Fibroblast of villous mesenchyme (primary cell): ENCODE data around the gene BMERB1. TPM values are rescaled to one million over a fixed set of nuclear protein-coding genes. Genes with fewer than 3 reads are reported as not detected.
"Not testable (repeated sequence)": the region's sequence is repeated elsewhere in the genome, so short reads cannot be mapped to it uniquely, and the experiment has no call there.

Source experiments
- DNase-seq: peaks from one replicate; pipeline ENCODE4 v3.0.0-alpha.2; 2010; ENCODE audit warnings: low read depth
- H3K4me3 ChIP-seq: 2 replicates; pipeline ENCODE4 v1.5.1; 2011; ENCODE audit warnings: low read depth, mild to moderate bottlenecking, low read length
- total RNA-seq: library from RNA; depleted of rRNA; stranded (reverse); fragments of >200 nt; gene quantifications from 2 replicates; pipeline ENCODE4 v1.2.3, GENCODE V29; 2012
- TF ChIP-seq, protein P1 (sequence below): IDR thresholded peaks from 2 replicates; pipeline ENCODE4 v1.5.1; 2012; ENCODE audit warnings: low read depth, mild to moderate bottlenecking, low read length; ENCODE audit not compliant: insufficient read depth

The BMERB1 gene
- total RNA-seq, 1 donor: 44.0 TPM

DNA sequence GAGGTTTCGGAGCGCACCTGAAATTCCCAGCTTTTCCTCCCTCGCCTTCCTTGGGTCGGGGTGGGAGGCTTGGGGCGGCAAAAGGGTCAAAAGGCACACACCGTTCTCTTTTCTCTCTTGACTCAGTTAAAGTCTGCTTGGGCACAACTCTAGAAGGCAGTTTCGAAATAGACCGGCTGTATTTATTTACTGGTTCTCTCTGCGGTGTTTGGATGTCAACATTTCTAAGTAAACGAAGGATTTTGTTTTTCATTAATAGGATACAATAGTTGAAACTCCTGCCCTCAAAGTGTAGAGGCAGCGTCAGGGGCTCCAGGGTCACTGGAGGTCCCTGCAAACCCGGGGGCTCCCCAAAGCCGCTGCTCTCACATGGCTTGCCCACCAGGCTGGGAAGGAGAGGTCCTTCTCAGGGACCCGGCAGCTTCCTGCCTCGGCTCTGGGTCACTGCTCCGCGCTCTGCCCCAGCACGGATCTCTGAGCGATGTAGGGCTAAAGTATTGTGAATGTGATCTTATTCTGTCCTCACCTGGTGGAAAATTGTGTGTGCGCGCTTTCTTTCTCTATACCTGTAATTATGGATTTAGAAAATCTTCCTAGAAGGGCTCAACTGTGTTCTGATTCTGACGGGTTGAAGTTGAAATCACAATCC is 952 bp downstream of the BMERB1 start:
- DNase-seq: peak; percentile 49
- peak overlapping the region; percentile 75 for H3K4me3 ChIP-seq
- TF ChIP-seq, protein P1, sequence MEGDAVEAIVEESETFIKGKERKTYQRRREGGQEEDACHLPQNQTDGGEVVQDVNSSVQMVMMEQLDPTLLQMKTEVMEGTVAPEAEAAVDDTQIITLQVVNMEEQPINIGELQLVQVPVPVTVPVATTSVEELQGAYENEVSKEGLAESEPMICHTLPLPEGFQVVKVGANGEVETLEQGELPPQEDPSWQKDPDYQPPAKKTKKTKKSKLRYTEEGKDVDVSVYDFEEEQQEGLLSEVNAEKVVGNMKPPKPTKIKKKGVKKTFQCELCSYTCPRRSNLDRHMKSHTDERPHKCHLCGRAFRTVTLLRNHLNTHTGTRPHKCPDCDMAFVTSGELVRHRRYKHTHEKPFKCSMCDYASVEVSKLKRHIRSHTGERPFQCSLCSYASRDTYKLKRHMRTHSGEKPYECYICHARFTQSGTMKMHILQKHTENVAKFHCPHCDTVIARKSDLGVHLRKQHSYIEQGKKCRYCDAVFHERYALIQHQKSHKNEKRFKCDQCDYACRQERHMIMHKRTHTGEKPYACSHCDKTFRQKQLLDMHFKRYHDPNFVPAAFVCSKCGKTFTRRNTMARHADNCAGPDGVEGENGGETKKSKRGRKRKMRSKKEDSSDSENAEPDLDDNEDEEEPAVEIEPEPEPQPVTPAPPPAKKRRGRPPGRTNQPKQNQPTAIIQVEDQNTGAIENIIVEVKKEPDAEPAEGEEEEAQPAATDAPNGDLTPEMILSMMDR: no peak

DNA sequence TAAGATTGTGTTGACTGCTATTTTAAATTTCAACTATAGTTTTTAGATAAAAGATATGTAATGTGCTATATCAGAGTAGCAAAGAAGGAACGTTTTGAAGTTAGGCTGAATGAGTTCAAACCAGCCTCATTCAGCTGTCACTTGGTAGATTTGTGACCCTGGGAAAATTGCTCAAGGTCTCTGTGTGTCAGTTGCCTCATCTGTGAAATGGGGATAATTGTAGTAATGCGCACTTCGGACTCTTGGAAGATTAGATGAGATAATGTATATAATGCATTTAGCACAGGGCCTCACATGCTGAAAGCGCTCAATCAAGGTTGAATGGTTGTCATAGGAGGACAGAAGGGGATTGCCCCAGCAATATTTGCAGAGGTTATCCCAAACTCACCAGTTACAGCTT is 4.7 kb downstream of the BMERB1 start:
- H3K4me3 ChIP-seq: no peak overlapping the region
- TF ChIP-seq, protein P1: no peak

DNA sequence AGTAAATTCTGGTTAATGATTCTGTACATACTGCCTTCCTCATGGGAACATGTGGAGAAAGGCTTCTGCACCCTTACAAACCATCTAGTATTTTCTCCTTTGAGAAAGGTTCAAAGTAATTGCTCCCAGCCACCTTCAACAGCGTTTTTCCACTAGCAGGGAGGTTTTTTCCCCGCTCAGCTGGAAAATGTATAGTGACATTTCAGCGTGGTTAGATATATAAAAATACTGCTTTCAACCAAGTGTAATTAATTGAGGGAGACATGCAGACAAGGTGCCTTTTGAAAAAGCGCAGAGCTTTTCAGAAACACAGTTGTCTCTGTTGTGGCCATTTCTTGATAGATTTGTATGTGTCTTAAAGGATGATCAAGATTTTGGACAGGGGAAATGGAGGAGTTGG is 5.1 kb downstream of the BMERB1 start:
- no peak for DNase-seq
- TF ChIP-seq, protein P1: no peak

More for the DNA sequence above, 4.7 kb downstream of the BMERB1 start:
- no peak for DNase-seq

DNA sequence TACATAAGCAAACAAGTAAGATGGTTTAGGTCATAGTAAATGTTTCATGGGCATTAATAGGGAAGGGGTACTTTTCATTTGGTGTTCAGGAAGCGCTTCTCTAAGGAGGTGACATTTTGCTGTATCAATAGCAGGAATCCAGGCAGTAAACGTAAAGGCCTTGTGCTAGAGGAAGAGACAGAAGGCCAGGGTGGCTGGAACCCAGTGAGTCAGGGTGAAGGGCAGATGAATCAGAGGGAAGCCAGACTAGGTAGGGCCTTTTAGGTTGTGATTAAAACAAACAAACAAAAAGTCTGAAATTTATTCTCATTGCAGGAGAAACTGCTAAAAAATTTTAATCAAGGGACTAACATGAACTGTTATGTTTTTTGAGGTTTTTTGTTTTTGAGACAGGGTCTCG is 6.5 kb downstream of the BMERB1 start:
- DNase-seq: peak; percentile 56
- H3K4me3 ChIP-seq: no peak overlapping the region
- TF ChIP-seq, protein P1: no peak

More for the DNA sequence above, 5.1 kb downstream of the BMERB1 start:
- H3K4me3 ChIP-seq: no peak overlapping the region

DNA sequence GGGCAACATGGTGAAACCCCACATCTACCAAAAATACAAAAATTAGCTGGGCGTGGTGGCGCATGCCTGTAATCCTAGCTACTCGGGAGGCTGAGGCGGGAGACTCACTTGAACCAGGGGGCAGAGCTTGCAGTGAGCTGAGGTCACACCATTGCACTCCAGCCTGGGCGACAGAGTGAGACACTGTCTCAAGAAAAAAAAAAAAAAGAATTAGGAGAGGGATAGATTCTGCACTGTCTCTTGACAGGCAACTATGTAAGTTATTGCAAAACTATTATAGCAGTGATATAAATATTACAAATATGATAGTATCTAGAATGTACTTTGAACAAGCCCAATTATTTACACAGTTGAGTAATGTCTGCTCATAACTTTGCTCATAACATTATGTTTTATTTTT is 7.8 kb downstream of the BMERB1 start:
- H3K4me3 ChIP-seq: not testable (repeated sequence)
- peak; percentile 37 for DNase-seq

DNA sequence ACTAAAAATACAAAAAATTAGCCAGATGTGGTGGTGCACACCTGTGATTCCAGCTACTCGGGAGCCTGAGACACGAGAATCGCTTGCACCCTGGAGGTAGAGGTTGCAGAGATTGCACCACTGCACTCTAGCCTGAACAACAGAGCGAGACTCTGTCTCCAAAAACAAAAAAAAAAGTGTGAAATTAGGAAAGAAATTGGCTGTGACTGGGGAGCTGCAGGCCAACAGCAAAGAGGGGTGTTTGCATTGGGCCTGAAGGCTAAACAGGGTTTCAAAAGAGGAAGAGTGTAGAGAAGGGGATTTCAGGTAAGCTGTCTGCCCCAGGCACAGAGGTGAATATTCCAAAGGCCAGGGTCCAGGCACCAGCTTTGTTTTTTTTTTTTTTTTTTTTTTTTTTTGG is 9.4 kb downstream of the BMERB1 start:
- TF ChIP-seq, protein P1: no peak
- no peak for DNase-seq
- H3K4me3 ChIP-seq: no peak overlapping the region

DNA sequence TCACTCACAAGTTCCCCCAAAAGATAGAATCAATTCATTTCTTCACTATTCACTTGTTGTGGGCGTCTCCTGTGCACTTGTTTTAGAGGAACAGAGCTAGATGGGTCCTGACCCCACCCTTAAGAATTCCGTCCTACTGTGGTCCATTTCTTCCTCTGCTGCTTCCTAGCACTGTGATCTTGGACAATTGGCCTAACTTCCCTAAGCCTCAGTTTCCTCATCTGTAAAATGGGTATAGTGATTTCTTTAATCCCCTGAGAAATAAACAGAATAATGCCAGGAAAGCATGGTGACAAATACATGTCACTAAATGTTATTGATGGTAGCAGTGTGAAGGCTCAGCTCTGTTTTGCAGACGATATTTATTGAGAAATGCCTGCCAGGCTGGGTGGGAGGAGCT is 9.9 kb downstream of the BMERB1 start:
- TF ChIP-seq, protein P1: no peak
- H3K4me3 ChIP-seq: no peak overlapping the region
- DNase-seq: no peak
